Mesenchymal stem cell (in vitro differentiated cells and primary cell): ENCODE measurements around the gene ARID1B.

Experiments
- DNase-seq: peaks from one replicate; pipeline ENCODE4 v3.0.0-alpha.2; 2013
- H2AFZ ChIP-seq: one replicate; pipeline ENCODE4 v1.6.1; 2013; ENCODE audit warnings: low read depth, mild to moderate bottlenecking, control low read depth, inconsistent platforms, low read length, moderate library complexity
- H2AK5ac ChIP-seq: 2 replicates; pipeline ENCODE4 v1.6.1; 2013; ENCODE audit warnings: low read length, moderate library complexity, mild to moderate bottlenecking, inconsistent platforms; ENCODE audit not compliant: severe bottlenecking
- H2BK120ac ChIP-seq: one replicate; pipeline ENCODE4 v1.6.1; 2013; ENCODE audit warnings: low read depth, mild to moderate bottlenecking, inconsistent platforms, low read length, moderate library complexity
- H2BK12ac ChIP-seq, 2 experiments: one replicate each; pipeline ENCODE4 v1.6.1; 2013; ENCODE audit warnings: inconsistent platforms in 2 of 2, low read length in 2 of 2, mild to moderate bottlenecking in 2 of 2, moderate library complexity in 2 of 2, control low read depth in 1 of 2
- H2BK15ac ChIP-seq: one replicate; pipeline ENCODE4 v1.6.1; 2013; ENCODE audit warnings: mild to moderate bottlenecking, low read depth, inconsistent platforms; ENCODE audit not compliant: poor library complexity, severe bottlenecking
- H2BK5ac ChIP-seq: 2 replicates; pipeline ENCODE4 v1.6.1; 2013; ENCODE audit warnings: low read depth, mild to moderate bottlenecking, low read length, control low read depth, inconsistent platforms; ENCODE audit not compliant: poor library complexity, severe bottlenecking
- H3K14ac ChIP-seq, 2 experiments: one replicate each; pipeline ENCODE4 v1.6.1; 2013; ENCODE audit warnings: inconsistent platforms in 2 of 2, low read length in 2 of 2, control low read depth in 1 of 2, mild to moderate bottlenecking in 1 of 2, moderate library complexity in 1 of 2
- H3K18ac ChIP-seq, 2 experiments: one replicate each; pipeline ENCODE4 v1.6.1; 2013; ENCODE audit warnings: inconsistent platforms in 2 of 2, low read length in 2 of 2, control low read depth in 1 of 2, low read depth in 1 of 2, mild to moderate bottlenecking in 1 of 2
- H3K23ac ChIP-seq, 2 experiments: one replicate each; pipeline ENCODE4 v1.6.1; 2013; ENCODE audit warnings: inconsistent platforms in 2 of 2, low read length in 2 of 2, mild to moderate bottlenecking in 2 of 2, moderate library complexity in 2 of 2, control low read depth in 1 of 2
- H3K27ac ChIP-seq: 2 replicates; pipeline ENCODE4 v1.5.1; 2013; ENCODE audit warnings: mild to moderate bottlenecking, moderate library complexity, low read length, control low read depth, inconsistent platforms; ENCODE audit not compliant: poor library complexity, severe bottlenecking
- H3K27me3 ChIP-seq, 2 experiments: 2 replicates each; pipeline versions ENCODE4 v1.6.1 to v1.7.0; 2013; ENCODE audit warnings: low read length in 2 of 2, mild to moderate bottlenecking in 2 of 2, moderate library complexity in 2 of 2, control low read depth in 1 of 2, inconsistent platforms in 1 of 2; ENCODE audit not compliant: control insufficient read depth in 1 of 2, insufficient read depth in 1 of 2
- H3K36me3 ChIP-seq, 2 experiments: 2 replicates each; pipeline versions ENCODE4 v1.6.1 to v1.7.0; 2013; ENCODE audit warnings: low read length in 2 of 2, control low read depth in 1 of 2, inconsistent platforms in 1 of 2, low read depth in 1 of 2, mild to moderate bottlenecking in 1 of 2; ENCODE audit not compliant: insufficient read depth in 2 of 2, control insufficient read depth in 1 of 2
- H3K4ac ChIP-seq, 2 experiments: one replicate each; pipeline ENCODE4 v1.6.1; 2013; ENCODE audit warnings: inconsistent platforms in 2 of 2, low read length in 2 of 2, mild to moderate bottlenecking in 2 of 2, moderate library complexity in 2 of 2, control low read depth in 1 of 2, low read depth in 1 of 2
- H3K4me1 ChIP-seq: 2 replicates; pipeline ENCODE4 v1.6.1; 2013; ENCODE audit warnings: low read depth, low read length, control low read depth; ENCODE audit not compliant: control insufficient read depth, insufficient read depth
- H3K4me2 ChIP-seq: 2 replicates; pipeline ENCODE4 v1.6.1; 2013; ENCODE audit warnings: low read length, mild to moderate bottlenecking, inconsistent platforms; ENCODE audit not compliant: poor library complexity, severe bottlenecking
- H3K4me3 ChIP-seq, 2 experiments: 2 replicates each; pipeline versions ENCODE4 v1.5.1 to v1.7.0; 2013; ENCODE audit warnings: low read length in 2 of 2, mild to moderate bottlenecking in 2 of 2, control low read depth in 1 of 2, low read depth in 1 of 2; ENCODE audit not compliant: insufficient read depth in 1 of 2
- H3K79me1 ChIP-seq: replicated peaks from 2 replicates; pipeline ENCODE4 v1.6.1; 2013; ENCODE audit warnings: mild to moderate bottlenecking, control low read depth, low read length, inconsistent platforms; ENCODE audit not compliant: poor library complexity, severe bottlenecking
- H3K9ac ChIP-seq: 2 replicates; pipeline ENCODE4 v1.7.0; 2013; ENCODE audit warnings: mild to moderate bottlenecking, low read length, moderate library complexity
- H3K9me3 ChIP-seq: 2 replicates; pipeline ENCODE4 v1.7.0; 2013; ENCODE audit warnings: mild to moderate bottlenecking, low read length; ENCODE audit not compliant: control insufficient read depth
- H4K8ac ChIP-seq: one replicate; pipeline ENCODE4 v1.6.1; 2013; ENCODE audit warnings: inconsistent platforms, mild to moderate bottlenecking, low read length, moderate library complexity
- H4K91ac ChIP-seq: one replicate; pipeline ENCODE4 v1.6.1; 2013; ENCODE audit warnings: mild to moderate bottlenecking, low read length, inconsistent platforms
- WGBS: methylation state at CpG from one replicate; pipeline ENCODE4 v1.1.7; 2013; ENCODE audit warnings: mixed read lengths; 5-methylcytosine and 5-hydroxymethylcytosine counted together

Gene ARID1B

GRCh38 chr6:156827382-156827781 lies 50.2 kb downstream of the ARID1B start:
- H3K27me3 ChIP-seq: no peaks in the 10 kb centered on the region
- peak overlapping the region in 1 of 2 experiments; percentile 64 for H3K18ac ChIP-seq
- peaks cover 25% of the 10 kb centered on the region for H3K79me1 ChIP-seq
- no peak overlapping the region for H2BK120ac ChIP-seq
- no peak overlapping the region for H4K91ac ChIP-seq
- H3K9ac ChIP-seq: peak overlapping the region; percentile 37
- H3K4me3 ChIP-seq: peak overlapping the region in 1 of 2 experiments; percentile 3
- H3K23ac ChIP-seq: no peak overlapping the region
- H3K27ac ChIP-seq: no peak overlapping the region
- H3K4ac ChIP-seq: no peak overlapping the region
- H3K4me2 ChIP-seq: no peak overlapping the region
- H3K36me3 ChIP-seq: peaks cover 7 to 11% of the 10 kb centered on the region in 2 experiments
- 90% methylated on average over 3 of the region's 4 CpGs for WGBS
- peak overlapping the region in 1 of 2 experiments; percentile 94 for H3K14ac ChIP-seq
- H2AK5ac ChIP-seq: peak overlapping the region; percentile 76
- peaks cover 19% of the 10 kb centered on the region for H3K4me1 ChIP-seq
- no peak for DNase-seq
- H2BK15ac ChIP-seq: peak overlapping the region; percentile 73
- H3K9me3 ChIP-seq: no peaks in the 10 kb centered on the region
- no peak overlapping the region for H2AFZ ChIP-seq
- peak overlapping the region; percentile 28 to 76 for H2BK12ac ChIP-seq
- H4K8ac ChIP-seq: peak overlapping the region; percentile 79
- H2BK5ac ChIP-seq: no peak overlapping the region

GRCh38 chr6:156828280-156828703 lies 51.1 kb downstream of the ARID1B start:
- Histone ChIP-seq H2BK5ac (no peak overlapping the region), H3K79me1 (peaks cover 19% of the 10 kb centered on the region), H3K18ac (peak overlapping the region; percentile 9 to 34), H3K9ac (peak overlapping the region; percentile 66), H3K36me3 (peaks cover 7 to 11% of the 10 kb centered on the region in 2 experiments), H3K4me2 (no peak overlapping the region), H2BK120ac (no peak overlapping the region), H2BK12ac (no peak overlapping the region), H3K4me3 (peak overlapping the region in 1 of 2 experiments; percentile 35), H2AK5ac (no peak overlapping the region), H3K9me3 (no peaks in the 10 kb centered on the region), H3K27ac (peak overlapping the region; percentile 56), H3K27me3 (no peaks in the 10 kb centered on the region), H3K14ac (no peak overlapping the region), H4K8ac (no peak overlapping the region), H2BK15ac (no peak overlapping the region), H4K91ac (no peak overlapping the region), H3K23ac (no peak overlapping the region), H2AFZ (no peak overlapping the region), H3K4ac (no peak overlapping the region), H3K4me1 (peaks cover 15% of the 10 kb centered on the region)
- peak; percentile 92 for DNase-seq
- 30% methylated on average over 3 of the region's 5 CpGs for WGBS

GRCh38 chr6:156830126-156830525 lies 52.9 kb downstream of the ARID1B start:
- no peaks in the 10 kb centered on the region for H3K27me3 ChIP-seq
- no peak overlapping the region for H3K4me2 ChIP-seq
- H2BK12ac ChIP-seq: no peak overlapping the region
- no peak overlapping the region for H3K14ac ChIP-seq
- H2BK15ac ChIP-seq: no peak overlapping the region
- no peak overlapping the region for H3K23ac ChIP-seq
- H4K91ac ChIP-seq: peak overlapping the region; percentile 34
- H3K4me1 ChIP-seq: peaks cover 15% of the 10 kb centered on the region
- no peak overlapping the region for H3K4ac ChIP-seq
- H3K9me3 ChIP-seq: no peaks in the 10 kb centered on the region
- peaks cover 22% of the 10 kb centered on the region for H3K79me1 ChIP-seq
- H3K18ac ChIP-seq: no peak overlapping the region
- WGBS: 96% methylated on average over 8 of the region's 9 CpGs
- H3K27ac ChIP-seq: no peak overlapping the region
- no peak overlapping the region for H2BK120ac ChIP-seq
- H2AK5ac ChIP-seq: no peak overlapping the region
- H2BK5ac ChIP-seq: no peak overlapping the region
- H3K36me3 ChIP-seq: peaks cover 7 to 11% of the 10 kb centered on the region in 2 experiments
- no peak overlapping the region for H3K4me3 ChIP-seq
- no peak for DNase-seq
- no peak overlapping the region for H3K9ac ChIP-seq
- no peak overlapping the region for H4K8ac ChIP-seq
- H2AFZ ChIP-seq: no peak overlapping the region

- Histone ChIP-seq H3K9me3 (no peaks in the 10 kb centered on the region), H3K14ac (no peak overlapping the region), H2BK15ac (no peak overlapping the region), H2AK5ac (no peak overlapping the region), H3K18ac (no peak overlapping the region), H4K91ac (no peak overlapping the region), H3K4me3 (no peak overlapping the region), H3K4me2 (no peak overlapping the region), H3K23ac (no peak overlapping the region), H3K79me1 (peaks cover 21% of the 10 kb centered on the region), H2BK5ac (no peak overlapping the region), H2BK12ac (no peak overlapping the region), H3K27me3 (no peaks in the 10 kb centered on the region), H3K9ac (peak overlapping the region; percentile 38), H3K36me3 (peaks cover 7 to 23% of the 10 kb centered on the region in 2 experiments), H3K4me1 (peaks cover 11% of the 10 kb centered on the region), H3K4ac (no peak overlapping the region), H2BK120ac (no peak overlapping the region), H4K8ac (no peak overlapping the region), H2AFZ (no peak overlapping the region), H3K27ac (no peak overlapping the region)
- DNase-seq: peak; percentile 49
- 92% methylated on average over 2 of the region's 2 CpGs for WGBS
These were observed 55.1 kb downstream of the ARID1B start for GRCh38 chr6:156832231-156832647.
